SU-DHL-6 (cell line): ENCODE results near the gene NR2F1-AS1.

Source experiments
- H2AFZ ChIP-seq: fragments of 200-600 bp; sonication (generic); 2 replicates; pipeline ENCODE4 v1.6.1; 2014; ENCODE audit warnings: low read depth, mild to moderate bottlenecking, moderate library complexity, mixed read lengths, antibody characterized with exemption, low read length; ENCODE audit not compliant: severe bottlenecking
- H3F3A ChIP-seq: fragments of 200-600 bp; shearing (Covaris generic); 2 replicates; pipeline ENCODE4 v1.6.0; 2016; ENCODE audit warnings: antibody characterized with exemption, mild to moderate bottlenecking; ENCODE audit not compliant: insufficient read depth
- H3K27ac ChIP-seq: fragments of 200-600 bp; sonication (generic); 2 replicates; pipeline ENCODE4 v1.5.1; 2016; ENCODE audit warnings: low read depth, mild to moderate bottlenecking, low read length, moderate library complexity, mixed read lengths
- H3K27me3 ChIP-seq: fragments of 200-600 bp; sonication (generic), shearing (Covaris generic); 2 replicates; pipeline ENCODE4 v1.6.0; 2014; ENCODE audit warnings: mild to moderate bottlenecking, low read length
- H3K36me3 ChIP-seq: fragments of 200-600 bp; sonication (generic); 2 replicates; pipeline ENCODE4 v1.6.1; 2014; ENCODE audit warnings: mild to moderate bottlenecking, low read length, mixed read lengths
- H3K4me2 ChIP-seq: fragments of 300-600, 200-600 bp; shearing (Covaris generic), sonication (generic); 2 replicates; pipeline ENCODE4 v1.6.0; 2014; ENCODE audit warnings: low read length, low read depth, mild to moderate bottlenecking; ENCODE audit not compliant: poor library complexity, severe bottlenecking
- H3K4me3 ChIP-seq: fragments of 200-600 bp; sonication (generic); 2 replicates; pipeline ENCODE4 v1.5.1; 2014; ENCODE audit warnings: antibody characterized with exemption, low read length, mild to moderate bottlenecking, mixed read lengths; ENCODE audit not compliant: insufficient read depth, poor library complexity, severe bottlenecking
- H3K79me2 ChIP-seq: fragments of 200-600 bp; sonication (generic); 2 replicates; pipeline ENCODE4 v1.6.1; 2014; ENCODE audit warnings: mild to moderate bottlenecking, low read length, moderate library complexity; ENCODE audit not compliant: insufficient read depth
- H3K9ac ChIP-seq: fragments of 200-600 bp; sonication (generic); 2 replicates; pipeline ENCODE4 v1.7.0; 2014; ENCODE audit warnings: mild to moderate bottlenecking, low read length
- H3K9me2 ChIP-seq: fragments of 200-600 bp; sonication (generic); replicated peaks from 2 replicates; pipeline ENCODE4 v1.6.1; 2014; ENCODE audit warnings: low read length; ENCODE audit not compliant: insufficient read depth
- H3K9me3 ChIP-seq: fragments of 200-600 bp; sonication (generic); 2 replicates; pipeline ENCODE4 v1.6.1; 2014; ENCODE audit warnings: low read length, mixed read lengths; ENCODE audit not compliant: insufficient read depth
- H4K20me1 ChIP-seq: fragments of 200-600 bp; sonication (generic); 2 replicates; pipeline ENCODE4 v1.6.1; 2014; ENCODE audit warnings: low read depth, mild to moderate bottlenecking, antibody characterized with exemption, low read length, moderate library complexity, mixed read lengths
- EZH2phosphoT487 ChIP-seq: fragments of 200-600 bp; sonication (generic), shearing (Covaris generic); conservative IDR thresholded peaks from 2 replicates; pipeline ENCODE4 v1.6.1; 2018; ENCODE audit warnings: mild to moderate bottlenecking, antibody characterized with exemption, low read length, moderate library complexity, mixed read lengths
- TF ChIP-seq, protein P1 (sequence below): fragments of 200-600 bp; sonication (generic); IDR thresholded peaks from one replicate; pipeline ENCODE4 v1.5.1; 2017; ENCODE audit warnings: antibody characterized with exemption, mild to moderate bottlenecking, low read length, moderate library complexity; ENCODE audit not compliant: insufficient read depth, poor library complexity, severe bottlenecking

The NR2F1-AS1 gene

GRCh38 chr5:93479982-93480509 is 101.0 kb downstream of the NR2F1-AS1 start:
- TF ChIP-seq EZH2phosphoT487, result no peak
- TF ChIP-seq, protein P1, sequence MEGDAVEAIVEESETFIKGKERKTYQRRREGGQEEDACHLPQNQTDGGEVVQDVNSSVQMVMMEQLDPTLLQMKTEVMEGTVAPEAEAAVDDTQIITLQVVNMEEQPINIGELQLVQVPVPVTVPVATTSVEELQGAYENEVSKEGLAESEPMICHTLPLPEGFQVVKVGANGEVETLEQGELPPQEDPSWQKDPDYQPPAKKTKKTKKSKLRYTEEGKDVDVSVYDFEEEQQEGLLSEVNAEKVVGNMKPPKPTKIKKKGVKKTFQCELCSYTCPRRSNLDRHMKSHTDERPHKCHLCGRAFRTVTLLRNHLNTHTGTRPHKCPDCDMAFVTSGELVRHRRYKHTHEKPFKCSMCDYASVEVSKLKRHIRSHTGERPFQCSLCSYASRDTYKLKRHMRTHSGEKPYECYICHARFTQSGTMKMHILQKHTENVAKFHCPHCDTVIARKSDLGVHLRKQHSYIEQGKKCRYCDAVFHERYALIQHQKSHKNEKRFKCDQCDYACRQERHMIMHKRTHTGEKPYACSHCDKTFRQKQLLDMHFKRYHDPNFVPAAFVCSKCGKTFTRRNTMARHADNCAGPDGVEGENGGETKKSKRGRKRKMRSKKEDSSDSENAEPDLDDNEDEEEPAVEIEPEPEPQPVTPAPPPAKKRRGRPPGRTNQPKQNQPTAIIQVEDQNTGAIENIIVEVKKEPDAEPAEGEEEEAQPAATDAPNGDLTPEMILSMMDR, result no peak
- Histone ChIP-seq H3K27ac (no peak overlapping the region), H3K9ac (no peak overlapping the region), H3K4me2 (no peak overlapping the region), H3K36me3 (no peaks in the 10 kb centered on the region), H3K9me3 (no peaks in the 10 kb centered on the region), H3K27me3 (no peaks in the 10 kb centered on the region), H3F3A (no peaks in the 10 kb centered on the region), H3K4me3 (no peak overlapping the region), H4K20me1 (no peaks in the 10 kb centered on the region), H3K9me2 (no peaks in the 10 kb centered on the region), H2AFZ (no peak overlapping the region), H3K79me2 (no peaks in the 10 kb centered on the region)

DNA sequence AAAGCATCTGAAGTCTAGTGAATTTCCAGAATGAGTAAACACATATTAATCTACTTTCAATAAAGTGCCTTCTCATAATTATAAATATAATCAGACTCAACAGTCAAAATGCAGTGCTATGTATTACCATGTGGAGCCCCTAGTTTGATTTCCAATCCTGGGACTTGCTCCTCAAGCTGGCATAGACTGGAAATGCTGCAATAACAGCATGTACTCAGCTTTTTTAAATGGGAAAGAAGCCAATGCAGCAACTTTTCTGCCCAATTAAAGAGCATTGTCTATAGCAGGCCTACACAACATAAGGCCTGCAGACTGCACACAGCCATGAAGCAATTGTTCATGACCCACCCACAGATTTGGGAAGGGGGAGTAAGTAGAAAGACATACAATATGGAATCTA is 103.2 kb downstream of the NR2F1-AS1 start:
- Histone ChIP-seq H3K9me3 (no peaks in the 10 kb centered on the region), H3K36me3 (no peaks in the 10 kb centered on the region), H3K4me3 (no peak overlapping the region), H3K27me3 (no peaks in the 10 kb centered on the region), H3K79me2 (no peaks in the 10 kb centered on the region), H3K27ac (no peak overlapping the region), H2AFZ (no peak overlapping the region), H3F3A (no peaks in the 10 kb centered on the region), H4K20me1 (no peaks in the 10 kb centered on the region), H3K9me2 (no peaks in the 10 kb centered on the region), H3K4me2 (no peak overlapping the region), H3K9ac (no peak overlapping the region)
- TF ChIP-seq, protein P1, result no peak
- no peak for TF ChIP-seq EZH2phosphoT487

- no peak overlapping the region for H3K4me3 ChIP-seq
- no peak overlapping the region for H2AFZ ChIP-seq
- H3K36me3 ChIP-seq, result no peaks in the 10 kb centered on the region
- no peaks in the 10 kb centered on the region for H4K20me1 ChIP-seq
- no peak for TF ChIP-seq EZH2phosphoT487
- TF ChIP-seq, protein P1, result no peak
- H3K27me3 ChIP-seq, result no peaks in the 10 kb centered on the region
- no peak overlapping the region for H3K4me2 ChIP-seq
- H3K27ac ChIP-seq, result no peak overlapping the region
- H3K79me2 ChIP-seq, result no peaks in the 10 kb centered on the region
- H3K9ac ChIP-seq, result no peak overlapping the region
- H3F3A ChIP-seq, result no peaks in the 10 kb centered on the region
- H3K9me2 ChIP-seq, result no peaks in the 10 kb centered on the region
- H3K9me3 ChIP-seq, result no peaks in the 10 kb centered on the region
Observed at GRCh38 chr5:93476251-93476742, 104.7 kb downstream of the NR2F1-AS1 start.
